ENCODE results near the gene ITPKA.
A peak's percentile ranks its signal among the peaks of the same experiment; 100 is the strongest.

ITPKA gene

GRCh38 chr15:41511331-41511898 lies 17.7 kb downstream of the ITPKA start:
- DNase-seq: no peak

GRCh38 chr15:41511899-41512369 lies 18.3 kb downstream of the ITPKA start:
- peak in 1 of 4 experiments; percentile 14 for DNase-seq

DNA sequence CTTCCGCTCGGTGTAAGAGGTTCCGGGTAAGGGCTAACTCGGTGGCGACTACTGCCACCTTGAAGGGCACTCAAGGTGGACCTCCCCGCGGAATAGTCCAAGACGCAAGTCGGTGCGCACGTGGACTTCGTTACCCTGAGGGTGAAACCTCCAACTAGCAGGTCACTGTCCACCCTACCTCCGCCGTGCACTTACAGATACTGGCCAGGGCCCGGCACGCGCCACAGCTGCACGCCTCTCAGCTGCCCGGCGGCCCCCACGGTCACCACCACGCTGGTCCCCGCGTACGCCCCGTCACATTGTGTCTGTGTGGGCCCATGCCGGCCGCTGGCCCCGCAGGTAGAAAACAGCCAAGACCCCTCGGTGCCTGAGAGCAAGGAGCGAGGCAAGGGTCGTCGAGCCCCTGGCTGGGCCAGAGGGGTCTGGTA lies 18.9 kb downstream of the ITPKA start:
- peak in 1 of 4 experiments; percentile 5 for DNase-seq

DNA sequence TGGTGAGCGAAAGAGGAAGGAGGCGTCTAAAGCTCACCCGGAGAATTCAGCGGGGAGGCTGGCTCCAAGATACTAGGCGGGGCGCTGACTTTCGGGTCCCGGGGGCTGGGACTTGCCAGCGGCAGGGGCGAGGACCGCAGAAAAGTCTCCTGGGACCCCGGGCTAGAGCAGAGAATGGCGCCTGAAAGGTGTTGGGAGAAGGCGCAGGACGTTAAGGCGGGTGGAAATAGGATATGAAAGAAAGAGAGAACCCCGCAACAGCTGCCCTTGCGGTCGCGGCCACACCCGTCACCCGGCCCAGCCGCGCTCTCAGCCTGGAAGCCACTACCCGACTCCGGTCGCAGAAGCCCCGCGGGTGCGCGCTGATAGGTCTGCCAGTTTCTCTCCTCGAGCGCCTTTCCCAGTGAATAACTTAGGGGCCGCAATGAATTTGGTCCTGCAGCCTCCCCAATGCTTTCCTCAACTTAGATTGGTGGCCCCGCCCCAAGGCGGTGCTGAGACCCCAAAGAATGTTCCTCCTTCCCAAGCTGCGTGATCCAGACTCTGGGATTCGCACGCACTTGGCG lies 19.3 kb downstream of the ITPKA start:
- peak in 3 of 4 experiments; percentile 37 to 60 (median 45) for DNase-seq

DNA sequence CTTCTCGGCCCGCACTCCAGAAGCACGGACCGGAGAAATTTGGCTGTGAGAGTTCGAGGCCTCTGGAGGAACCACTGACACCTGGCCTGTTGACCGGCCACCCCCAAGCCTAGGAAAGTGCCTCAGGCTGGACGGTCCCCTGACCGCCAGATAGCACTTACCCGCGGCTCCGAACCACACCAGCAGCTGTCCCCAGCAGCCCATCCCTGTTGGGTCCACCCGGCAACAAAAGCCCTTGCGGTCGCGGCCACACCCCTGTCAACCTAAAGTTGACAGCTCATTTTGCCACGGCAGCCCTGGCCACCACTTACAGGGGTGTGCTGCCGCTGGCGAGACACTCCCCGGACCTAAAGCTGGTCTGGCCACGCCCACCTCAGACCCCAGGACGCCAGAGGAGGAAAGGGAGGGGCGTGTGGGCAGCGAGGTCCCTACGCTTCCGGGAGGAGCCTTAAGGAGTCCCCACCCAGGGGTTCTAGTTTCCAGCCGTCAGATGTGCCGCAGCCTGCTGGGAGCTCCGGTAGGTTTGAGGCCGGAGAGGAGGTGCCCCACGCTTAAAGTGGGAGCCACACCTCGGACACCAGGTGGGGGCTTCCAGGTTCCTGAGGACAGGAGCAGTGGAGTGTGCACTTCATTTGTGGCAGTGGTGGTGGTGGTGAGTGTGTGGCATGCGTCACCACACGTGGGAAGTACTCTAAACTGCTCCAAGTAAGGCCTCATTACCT lies 20.0 kb downstream of the ITPKA start, which contains the start of gene LTK:
TSS of gene LTK (minus strand) at position 322 of the 722 bp plus-strand sequence. CDS start at position 204, 118 bp downstream.
- DNase-seq: peak in 2 of 4 experiments; percentile 4 to 10

DNA sequence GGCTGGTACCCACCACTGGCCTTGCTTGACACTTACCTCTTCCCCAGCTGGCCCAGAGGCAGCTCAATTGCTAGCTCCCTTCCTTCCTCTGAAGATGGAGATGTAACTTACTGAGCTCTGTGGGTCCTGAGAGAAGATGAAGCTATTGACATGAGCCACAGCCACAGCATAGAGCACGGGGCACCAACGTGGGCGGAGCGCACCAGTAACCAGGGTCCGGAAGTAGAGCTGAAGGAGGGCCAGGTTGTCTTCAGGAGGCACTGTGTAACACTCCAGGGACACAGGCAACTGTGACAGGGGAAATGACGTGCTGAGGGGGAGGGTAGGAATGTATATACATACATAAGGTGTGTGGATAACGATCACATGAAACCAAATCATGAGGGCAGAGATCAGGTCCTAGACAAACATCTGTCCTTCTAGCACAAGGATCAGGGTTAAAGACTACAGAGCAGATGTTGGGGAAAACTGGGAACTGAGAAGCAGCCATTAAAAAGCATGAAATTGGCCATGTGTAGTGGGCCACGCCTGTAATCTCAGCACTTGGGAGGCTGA lies 24.3 kb downstream of the ITPKA start:
- no peak for DNase-seq

DNA sequence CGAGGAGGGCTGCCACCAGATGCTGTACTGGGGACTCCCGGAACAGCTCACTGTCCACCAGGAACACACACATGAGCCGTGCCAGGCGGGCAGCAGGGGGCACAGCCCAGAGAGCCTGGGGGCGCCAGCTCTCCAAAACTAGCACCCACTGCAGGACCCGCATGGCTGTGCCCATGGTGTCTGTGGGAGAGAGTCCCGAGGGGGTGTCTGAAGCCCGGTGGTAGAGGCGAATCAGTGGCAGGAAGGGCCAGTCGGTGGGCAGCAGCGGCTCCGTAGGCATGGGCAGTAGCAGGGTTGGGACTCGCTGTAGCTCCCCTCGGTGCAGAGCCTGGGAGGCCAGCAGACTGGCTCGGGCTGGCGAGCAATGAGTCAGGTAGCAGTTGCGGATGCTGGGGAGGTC lies 27.0 kb downstream of the ITPKA start:
- no peak for DNase-seq

- DNase-seq: no peak
These were observed 27.9 kb downstream of the ITPKA start for GRCh38 chr15:41521614-41522013.

DNA sequence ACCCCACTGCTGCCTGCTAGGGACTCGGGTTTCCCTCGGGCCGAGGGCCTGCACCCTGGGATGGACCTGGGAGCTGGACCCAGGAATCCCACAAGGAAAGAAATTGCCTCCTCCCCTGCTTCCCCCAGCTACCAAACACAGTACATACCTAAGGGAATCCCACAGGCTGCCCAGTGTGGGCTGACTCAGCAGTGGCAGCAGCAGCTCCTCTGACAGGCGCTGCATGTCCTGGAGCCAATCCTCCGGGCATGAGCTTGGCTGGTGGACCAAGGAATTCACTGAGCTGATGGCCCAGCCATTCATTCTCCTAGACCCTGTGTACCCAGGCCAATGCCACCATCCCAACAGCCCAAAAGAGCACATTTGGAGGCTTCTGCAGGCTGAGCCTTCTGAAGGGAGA lies 29.4 kb downstream of the ITPKA start:
- no peak for DNase-seq

DNA sequence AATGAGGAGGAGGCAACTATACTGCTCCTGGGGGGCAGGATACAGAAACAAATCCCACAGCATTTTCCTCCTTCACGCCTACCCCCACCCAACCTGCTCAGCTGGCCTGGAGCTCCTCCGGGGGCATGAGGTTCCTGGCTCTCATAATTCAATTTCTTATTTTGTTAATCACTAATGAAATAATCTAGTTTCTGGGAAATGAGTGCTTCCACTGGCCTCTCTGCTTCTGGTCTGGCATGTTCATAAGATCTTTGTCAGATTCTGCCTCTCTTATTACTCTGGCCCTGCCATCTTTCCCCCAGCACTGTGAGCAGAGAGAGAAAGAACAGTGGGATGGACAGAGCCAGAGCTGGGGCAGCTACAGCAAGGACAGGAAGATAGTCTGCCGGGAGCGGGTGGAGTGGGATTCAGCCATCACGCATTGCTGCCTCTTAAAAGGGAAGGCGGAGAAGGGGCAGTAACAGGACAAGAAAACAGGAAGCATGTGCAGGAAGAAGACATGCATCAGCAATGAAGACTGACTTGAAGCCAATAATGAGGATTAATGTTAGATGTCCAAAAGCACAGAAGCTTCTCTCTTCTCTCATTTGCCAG lies 36.8 kb downstream of the ITPKA start:
- peak; percentile 15 to 52 (median 49) for DNase-seq

GRCh38 chr15:41535544-41535943 lies 41.9 kb downstream of the ITPKA start:
- no peak for DNase-seq

- no peak for DNase-seq
These were observed 43.2 kb downstream of the ITPKA start for GRCh38 chr15:41536866-41537265.

- peak in 1 of 4 experiments; percentile 5 for DNase-seq
These were observed 49.8 kb downstream of the ITPKA start for GRCh38 chr15:41543521-41543870.

- DNase-seq: peak; percentile 34 to 66 (median 56)
These were observed 51.0 kb downstream of the ITPKA start for GRCh38 chr15:41544650-41545015.

DNA sequence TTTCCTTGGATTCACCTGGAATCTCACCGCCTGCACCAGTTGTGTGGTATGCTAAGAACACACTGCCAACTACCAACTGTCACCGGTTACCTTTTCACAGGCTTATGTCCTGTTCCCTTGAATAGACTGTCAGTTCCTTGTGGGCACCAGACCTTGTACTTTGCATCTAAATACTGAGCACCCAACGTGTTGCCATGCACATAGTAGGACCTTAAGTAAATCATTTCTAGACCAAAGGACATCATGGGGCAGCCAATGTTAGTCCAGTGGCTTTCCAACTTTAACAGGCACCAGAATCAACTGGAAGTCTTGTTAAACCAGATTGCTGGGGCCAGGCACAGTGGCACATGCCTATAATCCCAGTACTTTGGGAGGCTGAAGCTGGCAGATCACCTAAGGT lies 51.5 kb downstream of the ITPKA start:
- DNase-seq: no peak

GRCh38 chr15:41546851-41547786 lies 53.4 kb downstream of the ITPKA start:
- no peak for DNase-seq

DNA sequence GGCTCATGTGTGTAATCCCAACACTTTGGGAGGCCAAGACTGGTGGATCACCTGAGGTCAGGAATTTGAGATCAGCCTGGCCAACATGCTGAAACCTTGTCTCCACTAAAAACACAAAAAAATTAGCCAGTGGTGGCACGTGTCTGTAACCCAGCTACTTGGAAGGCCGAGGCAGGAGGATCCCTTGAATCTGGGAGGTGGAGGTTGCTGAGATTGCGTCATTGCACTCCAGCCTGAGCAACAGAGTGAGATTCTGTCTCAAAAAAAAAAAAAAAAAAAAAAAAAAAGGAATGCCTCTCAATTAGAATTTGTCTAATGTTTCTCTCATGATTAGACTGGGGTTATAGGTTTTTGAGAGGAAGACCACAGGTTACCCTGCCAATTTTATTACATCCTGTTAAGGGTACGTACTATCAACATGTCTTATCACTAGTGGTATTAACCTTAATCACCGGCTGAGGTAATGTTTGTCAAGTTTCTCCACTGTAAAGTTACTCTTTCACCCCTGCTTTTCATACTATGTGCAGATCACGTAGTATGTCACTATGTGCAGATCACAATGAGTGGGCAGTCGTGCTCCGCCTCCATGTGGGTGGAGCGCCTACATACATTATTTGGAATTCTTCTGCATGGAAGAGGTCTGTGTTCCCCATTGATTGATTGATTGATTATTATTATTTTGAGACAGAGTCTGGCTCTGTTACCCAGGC lies 56.5 kb downstream of the ITPKA start:
- no peak for DNase-seq
